ENCODE measurements around the gene ARHGEF26.

- TF ChIP-seq CTCF (IDR thresholded peaks at IDR 0.05) (no peak), USF1 (CRISPR knock-in tag; IDR thresholded peaks at IDR 0.05) (no peak), TEAD4 (CRISPR knock-in tag; IDR thresholded peaks at IDR 0.05) (no peak), ELF4 (CRISPR knock-in tag; IDR thresholded peaks at IDR 0.05; ENCODE audit: low read depth) (no peak), NFATC4 (CRISPR knock-in tag; IDR thresholded peaks at IDR 0.05) (no peak), E2F4 (CRISPR knock-in tag; IDR thresholded peaks at IDR 0.05; ENCODE audit: borderline replicate concordance, low read depth) (no peak), E2F1 (CRISPR knock-in tag; IDR thresholded peaks at IDR 0.05) (no peak), NR2C2 (CRISPR knock-in tag; IDR thresholded peaks at IDR 0.05) (no peak), TCF7 (CRISPR knock-in tag; IDR thresholded peaks at IDR 0.05; ENCODE audit: low read depth) (no peak), RELA (CRISPR knock-in tag; IDR thresholded peaks at IDR 0.05; ENCODE audit: borderline replicate concordance) (no peak)
Observed at GRCh38 chr3:154078672-154079071, 42.5 kb upstream of the ARHGEF26 start.

Measured in WTC11 (cell line).